Caco-2 (cell line): ENCODE results near the gene CFAP298. TPM values are rescaled to one million over a fixed set of nuclear protein-coding genes. Genes with fewer than 3 reads are reported as not detected.

ENCODE experiments used
- BruUV-seq: library from RNA; stranded (reverse); fragments of 400-500 nt; replicated peaks from 2 replicates; lab custom pipeline; 2021; lab: Mats Ljungman, UMichigan
- CTCF ChIA-PET: fragments of 300-600 bp; sonication (Branson Sonifier 250); formaldehyde crosslinking; loops from one replicate; lab custom pipeline; 2022; ENCODE audit warnings: antibody characterized with exemption; lab: Charles Lee
- POLR2A ChIA-PET: fragments of 300-600 bp; sonication (Branson Sonifier 250); formaldehyde crosslinking; loops from one replicate; lab custom pipeline; 2022; ENCODE audit warnings: antibody characterized with exemption; lab: Charles Lee
- DNase-seq, 2 experiments: peaks; one replicate each; pipeline versions ENCODE4 v3.0.0 to v3.0.0-alpha.2; 2020 to 2022
- H3K27me3 ChIP-seq: replicated peaks from 2 replicates; pipeline ENCODE4 v1.6.0; 2011; ENCODE audit warnings: low read length; ENCODE audit not compliant: control insufficient read depth, insufficient read depth
- H3K36me3 ChIP-seq: 2 replicates; pipeline ENCODE4 v1.5.1; 2011; ENCODE audit warnings: low read length; ENCODE audit not compliant: control insufficient read depth, insufficient read depth
- H3K4me1 ChIP-seq: fragments of 250-450 bp; sonication (Bioruptor Pico); 2 replicates; pipeline ENCODE4 v1.5.1; 2020; ENCODE audit warnings: mild to moderate bottlenecking
- H3K4me3 ChIP-seq: 2 replicates; pipeline ENCODE4 v1.5.1; 2011; ENCODE audit warnings: low read depth, mild to moderate bottlenecking, control low read depth, low read length
- H3K9me3 ChIP-seq: fragments of 250-450 bp; sonication (Bioruptor Pico); 2 replicates; pipeline ENCODE4 v1.5.1; 2020; ENCODE audit warnings: mild to moderate bottlenecking, moderate library complexity
- H3K27ac Mint-ChIP-seq: one replicate; pipeline ENCODE4 v1.8.0; 2022; ENCODE audit warnings: mixed read lengths; ENCODE audit not compliant: unreplicated experiment
- H3K27me3 Mint-ChIP-seq: one replicate; pipeline ENCODE4 v1.8.0; 2022; ENCODE audit warnings: mixed read lengths; ENCODE audit not compliant: insufficient read depth, unreplicated experiment
- H3K36me3 Mint-ChIP-seq: one replicate; pipeline ENCODE4 v1.8.0; 2022; ENCODE audit warnings: mild to moderate bottlenecking, mixed read lengths; ENCODE audit not compliant: insufficient read depth, unreplicated experiment
- H3K4me1 Mint-ChIP-seq: one replicate; pipeline ENCODE4 v1.8.0; 2022; ENCODE audit warnings: low read depth, mixed read lengths; ENCODE audit not compliant: unreplicated experiment
- H3K4me3 Mint-ChIP-seq: one replicate; pipeline ENCODE4 v1.8.0; 2022; ENCODE audit warnings: mild to moderate bottlenecking, moderate library complexity, mixed read lengths; ENCODE audit not compliant: unreplicated experiment
- H3K9me3 Mint-ChIP-seq: one replicate; pipeline ENCODE4 v1.8.0; 2022; ENCODE audit warnings: mixed read lengths; ENCODE audit not compliant: unreplicated experiment
- CTCF ChIP-seq, 2 experiments: fragments of 200-600 bp in 1 of 2; IDR thresholded peaks; 1 replicate in 1 of 2; 2 replicates in 1 of 2; pipeline versions ENCODE4 v1.5.1 to v1.8.0; 2011 to 2022; ENCODE audit warnings: antibody characterized with exemption in 1 of 2, control low read depth in 1 of 2, inconsistent platforms in 1 of 2, low read depth in 1 of 2, low read length in 1 of 2, mild to moderate bottlenecking in 1 of 2, moderate library complexity in 1 of 2; ENCODE audit not compliant: insufficient read depth in 1 of 2, severe bottlenecking in 1 of 2, unreplicated experiment in 1 of 2
- intact Hi-C: fragments of 100-400 bp; cut with micrococcal nuclease; formaldehyde crosslinking; loops from one replicate; pipeline ENCODE4 v1.10.0; 2022; ENCODE audit not compliant: unreplicated experiment
- total RNA-seq: library from RNA; stranded (reverse); gene quantifications from 2 replicates; pipeline ENCODE4 v1.2.3, GENCODE V29; 2022

The CFAP298 gene
- total RNA-seq, 1 experiment from 2014 or later: 54.5 TPM

- Mint-ChIP-seq H3K4me1 (no peaks in the 10 kb centered on the region), H3K4me3 (no peak overlapping the region), H3K27ac (no peak overlapping the region), H3K9me3 (no peaks in the 10 kb centered on the region), H3K36me3 (peaks cover 65% of the 10 kb centered on the region), H3K27me3 (no peaks in the 10 kb centered on the region)
- H3K4me1 ChIP-seq: no peaks in the 10 kb centered on the region
- ChIA-PET POLR2A (no interaction called here), CTCF (no interaction called here)
- BruUV-seq: no TSS peak
- H3K4me3 ChIP-seq: no peak overlapping the region
- H3K27me3 ChIP-seq: no peaks in the 10 kb centered on the region
- no peaks in the 10 kb centered on the region for H3K36me3 ChIP-seq
- intact Hi-C loops: no loop called here
- no peak for DNase-seq
- H3K9me3 ChIP-seq: no peaks in the 10 kb centered on the region
- no peak for TF ChIP-seq CTCF (IDR thresholded peaks at IDR 0.05; ENCODE audit: insufficient read depth in 1 of 2, low read depth in 1 of 2, low read length in 1 of 2, severe bottlenecking in 1 of 2, unreplicated experiment in 1 of 2)
These were observed 9.0 kb downstream of the CFAP298 start for GRCh38 chr21:32603131-32603530.

- no peak for DNase-seq
- intact Hi-C loops: no loop called here
- no TSS peak for BruUV-seq
- Histone ChIP-seq H3K9me3 (no peaks in the 10 kb centered on the region), H3K36me3 (no peaks in the 10 kb centered on the region), H3K4me3 (no peak overlapping the region), H3K4me1 (no peaks in the 10 kb centered on the region), H3K27me3 (no peaks in the 10 kb centered on the region)
- Mint-ChIP-seq H3K4me3 (no peak overlapping the region), H3K9me3 (no peaks in the 10 kb centered on the region), H3K36me3 (peaks cover 61% of the 10 kb centered on the region), H3K4me1 (no peaks in the 10 kb centered on the region), H3K27ac (no peak overlapping the region), H3K27me3 (no peaks in the 10 kb centered on the region)
- TF ChIP-seq CTCF (IDR thresholded peaks at IDR 0.05; ENCODE audit: insufficient read depth in 1 of 2, low read depth in 1 of 2, low read length in 1 of 2, severe bottlenecking in 1 of 2, unreplicated experiment in 1 of 2): no peak
- ChIA-PET CTCF (interaction anchor here (1.5 to 2.4 kb wide), 3 partner anchors 9 to 199 kb away, joined by 4 to 46 read pairs (median 18); partner anchors contain the start of gene CFAP298), POLR2A (no interaction called here)
These were observed 10.1 kb downstream of the CFAP298 start for GRCh38 chr21:32602099-32602498.

- no peak for TF ChIP-seq CTCF (IDR thresholded peaks at IDR 0.05; ENCODE audit: insufficient read depth in 1 of 2, low read depth in 1 of 2, low read length in 1 of 2, severe bottlenecking in 1 of 2, unreplicated experiment in 1 of 2)
- Mint-ChIP-seq H3K4me1 (no peaks in the 10 kb centered on the region), H3K9me3 (no peaks in the 10 kb centered on the region), H3K36me3 (peaks cover 43% of the 10 kb centered on the region), H3K4me3 (no peak overlapping the region), H3K27ac (no peak overlapping the region), H3K27me3 (no peaks in the 10 kb centered on the region)
- BruUV-seq: no TSS peak
- no peak overlapping the region for H3K4me3 ChIP-seq
- ChIA-PET POLR2A (no interaction called here), CTCF (interaction anchor here (0.5 kb wide), 1 partner anchor 201 kb away, joined by 3 read pairs; no protein-coding TSS in a partner anchor)
- no peak for DNase-seq
- H3K9me3 ChIP-seq: no peaks in the 10 kb centered on the region
- no peaks in the 10 kb centered on the region for H3K36me3 ChIP-seq
- no peaks in the 10 kb centered on the region for H3K4me1 ChIP-seq
- intact Hi-C loops: no loop called here
- no peaks in the 10 kb centered on the region for H3K27me3 ChIP-seq
These were observed 12.7 kb downstream of the CFAP298 start for GRCh38 chr21:32599526-32599925.
